Keratinocyte (primary cell): ENCODE results near the gene SRGAP3. TPM values are rescaled to one million over a fixed set of nuclear protein-coding genes. Genes with fewer than 3 reads are reported as not detected.

Source experiments
- DNase-seq: peaks from one replicate; pipeline ENCODE4 v3.0.0-alpha.2; 2011; ENCODE audit warnings: low read depth, missing footprints, low spot score
- FAIRE-seq: peaks from 2 replicates; lab custom pipeline; 2011; peaks lifted over from hg19 to GRCh38; lab: Jason Lieb, UNC
- H2AFZ ChIP-seq: 2 replicates; pipeline ENCODE4 v1.6.0; 2012; ENCODE audit warnings: low read length, control low read depth, inconsistent platforms; ENCODE audit not compliant: control insufficient read depth
- H3K27ac ChIP-seq: 2 replicates; pipeline ENCODE4 v1.5.1; 2011; ENCODE audit warnings: low read length; ENCODE audit not compliant: control insufficient read depth, insufficient read depth
- H3K27me3 ChIP-seq: 3 replicates; pipeline ENCODE4 v1.6.0; 2011; ENCODE audit warnings: low read length; ENCODE audit not compliant: control insufficient read depth, insufficient read depth; ENCODE audit errors: extremely low read depth
- H3K36me3 ChIP-seq, 2 experiments: 2 replicates in 1 of 2; 3 replicates in 1 of 2; pipeline ENCODE4 v1.5.1; 2011; ENCODE audit warnings: low read length in 2 of 2, mild to moderate bottlenecking in 1 of 2; ENCODE audit not compliant: control insufficient read depth in 2 of 2, insufficient read depth in 2 of 2; ENCODE audit errors: extremely low read depth in 1 of 2
- H3K4me1 ChIP-seq: 3 replicates; pipeline ENCODE4 v1.5.1; 2011; ENCODE audit warnings: low read length; ENCODE audit not compliant: control insufficient read depth, insufficient read depth; ENCODE audit errors: extremely low read depth
- H3K4me2 ChIP-seq: 3 replicates; pipeline ENCODE4 v1.6.0; 2011; ENCODE audit warnings: low read depth, low read length; ENCODE audit not compliant: control insufficient read depth, insufficient read depth; ENCODE audit errors: extremely low read depth
- H3K4me3 ChIP-seq, 3 experiments: fragments of 200-600 bp in 1 of 3; sonication (generic) in 1 of 3; 2 replicates in 2 of 3; 3 replicates in 1 of 3; pipeline ENCODE4 v1.5.1; 2011 to 2016; ENCODE audit warnings: low read length in 3 of 3, mild to moderate bottlenecking in 3 of 3, control low read depth in 2 of 3, inconsistent platforms in 1 of 3, low read depth in 1 of 3, mixed read lengths in 1 of 3, mixed run types in 1 of 3, moderate library complexity in 1 of 3; ENCODE audit not compliant: control insufficient read depth in 2 of 3, insufficient read depth in 2 of 3; ENCODE audit errors: extremely low read depth in 1 of 3
- H3K79me2 ChIP-seq: 2 replicates; pipeline ENCODE4 v1.6.0; 2012; ENCODE audit warnings: low read length; ENCODE audit not compliant: control insufficient read depth, insufficient read depth
- H3K9ac ChIP-seq: 3 replicates; pipeline ENCODE4 v1.6.0; 2011; ENCODE audit warnings: low read length; ENCODE audit not compliant: control insufficient read depth, insufficient read depth; ENCODE audit errors: extremely low read depth
- H3K9me1 ChIP-seq: 3 replicates; pipeline ENCODE4 v1.6.0; 2011; ENCODE audit warnings: low read length; ENCODE audit not compliant: control insufficient read depth, insufficient read depth; ENCODE audit errors: extremely low read depth
- H3K9me3 ChIP-seq: 2 replicates; pipeline ENCODE4 v1.5.1; 2012; ENCODE audit warnings: low read depth, low read length; ENCODE audit not compliant: control insufficient read depth
- H4K20me1 ChIP-seq: 3 replicates; pipeline ENCODE4 v1.6.0; 2011; ENCODE audit warnings: low read length; ENCODE audit not compliant: control insufficient read depth, insufficient read depth; ENCODE audit errors: extremely low read depth
- CTCF ChIP-seq, 3 experiments: IDR thresholded peaks in 1 of 3; conservative IDR thresholded peaks in 1 of 3; optimal IDR thresholded peaks in 1 of 3; 2 replicates in 2 of 3; 3 replicates in 1 of 3; pipeline versions ENCODE3 to v1.5.1; 2011; ENCODE audit warnings: low read length in 3 of 3, mild to moderate bottlenecking in 3 of 3, moderate library complexity in 2 of 3, control low read depth in 1 of 3, inconsistent platforms in 1 of 3; ENCODE audit not compliant: insufficient read depth in 2 of 3; ENCODE audit errors: extremely low read depth in 1 of 3
- EZH2 ChIP-seq: IDR thresholded peaks from one replicate; pipeline ENCODE4 v1.6.1; 2012; ENCODE audit warnings: inconsistent platforms, mild to moderate bottlenecking, low read length, moderate library complexity
- dilution Hi-C: fragments of 300-500 bp; cut with MboI; formaldehyde crosslinking; loops from one replicate; pipeline ENCODE4 v1.7.0; 2020; ENCODE audit warnings: low sequenced_read_pairs; ENCODE audit not compliant: extremely low pct_ligation_motif_present
- polyA plus RNA-seq, 5 experiments: library from polyadenylated mRNA; depleted of rRNA in 3 of 5; stranded (reverse) in 3 of 5; stranded (forward) in 1 of 5; unstranded in 1 of 5; fragments of >200 nt; gene quantifications; 1 replicate in 1 of 5; 2 replicates in 3 of 5; 3 replicates in 1 of 5; pipeline versions ENCODE4 v1.2.1 to v1.2.3, GENCODE V29; 2011 to 2012; ENCODE audit warnings: missing spikeins in 2 of 5, low read depth in 1 of 5, low replicate concordance in 1 of 5

The SRGAP3 gene
- polyA plus RNA-seq, 1 donor (not counting 4 experiments of a cell fraction or from before 2014, with no cell fraction given), result 7.2 TPM

- Histone ChIP-seq H3K27me3 (no peaks in the 10 kb centered on the region), H3K9me3 (no peaks in the 10 kb centered on the region), H3K4me2 (no peak overlapping the region), H3K4me1 (peaks cover 13% of the 10 kb centered on the region), H3K4me3 (no peak overlapping the region), H4K20me1 (no peaks in the 10 kb centered on the region), H3K27ac (no peak overlapping the region), H3K79me2 (peaks cover 23% of the 10 kb centered on the region), H3K9me1 (no peaks in the 10 kb centered on the region), H3K9ac (no peak overlapping the region), H3K36me3 (peaks cover 0 to 3% of the 10 kb centered on the region in 2 experiments), H2AFZ (no peak overlapping the region)
- TF ChIP-seq CTCF (optimal IDR thresholded peaks at IDR 0.05 in 1 of 3, IDR thresholded peaks at IDR 0.05 in 1 of 3, conservative IDR thresholded peaks at IDR 0.05 in 1 of 3; ENCODE audit: extremely low read depth in 1 of 3, insufficient read depth in 2 of 3, low read length in 3 of 3) (no peak), EZH2 (no peak)
- DNase-seq, result no peak
- dilution Hi-C loops, result no loop called here
- FAIRE-seq, result no peak
Measured at GRCh38 chr3:9209777-9210176, 39.7 kb downstream of the SRGAP3 start.

GRCh38 chr3:9208605-9209152, 40.8 kb downstream of the SRGAP3 start:
- TF ChIP-seq CTCF (optimal IDR thresholded peaks at IDR 0.05 in 1 of 3, IDR thresholded peaks at IDR 0.05 in 1 of 3, conservative IDR thresholded peaks at IDR 0.05 in 1 of 3; ENCODE audit: extremely low read depth in 1 of 3, insufficient read depth in 2 of 3, low read length in 3 of 3) (no peak), EZH2 (no peak)
- dilution Hi-C loops, result no loop called here
- H3K4me3 ChIP-seq, result no peak overlapping the region
- no peak overlapping the region for H3K9ac ChIP-seq
- no peaks in the 10 kb centered on the region for H3K9me1 ChIP-seq
- peaks cover 6% of the 10 kb centered on the region for H3K4me1 ChIP-seq
- no peak overlapping the region for H3K4me2 ChIP-seq
- H4K20me1 ChIP-seq, result no peaks in the 10 kb centered on the region
- DNase-seq (no peak), FAIRE-seq (no peak)
- H2AFZ ChIP-seq, result no peak overlapping the region
- no peak overlapping the region for H3K27ac ChIP-seq
- H3K36me3 ChIP-seq, result peaks cover 0 to 3% of the 10 kb centered on the region in 2 experiments
- H3K27me3 ChIP-seq, result no peaks in the 10 kb centered on the region
- no peaks in the 10 kb centered on the region for H3K9me3 ChIP-seq
- H3K79me2 ChIP-seq, result peaks cover 27% of the 10 kb centered on the region
